Measurements from ENCODE around the gene CA4.
"Not testable (repeated sequence)": the region's sequence is repeated elsewhere in the genome, so short reads cannot be mapped to it uniquely, and the experiment has no call there.

The CA4 gene

DNA sequence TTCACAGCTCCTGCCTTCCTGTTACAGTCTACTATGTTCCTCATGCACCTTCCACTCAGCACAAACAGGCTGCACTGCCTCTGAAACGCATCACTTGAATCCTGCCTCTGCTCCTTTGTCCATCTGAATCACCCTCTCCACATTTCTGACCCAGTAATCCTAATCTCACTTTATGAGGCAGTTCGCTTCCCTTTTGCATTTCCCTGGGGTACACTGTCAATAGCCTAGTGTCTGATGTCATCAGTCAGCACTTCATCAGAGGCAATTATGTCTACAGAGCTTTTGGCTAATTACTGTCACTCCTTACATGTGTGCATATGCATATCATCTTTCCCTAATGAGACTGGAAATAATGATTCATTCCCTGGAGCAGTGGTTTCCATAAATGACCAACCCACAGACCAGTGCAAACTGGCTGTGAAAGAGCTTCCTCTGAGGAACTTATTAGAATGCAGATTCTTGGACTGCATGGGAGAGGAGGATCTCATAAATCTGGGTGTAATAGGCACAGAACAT, 23.6 kb downstream of the CA4 start:
- Histone ChIP-seq H3K23ac (ENCODE audit: low read depth, low read length, poor library complexity) (no peak overlapping the region), H3K36me3 (replicated peaks in 1 of 2; ENCODE audit: control insufficient read depth in 2 of 2, insufficient read depth in 2 of 2, low read length in 2 of 2) (peaks cover 3 to 6% of the 10 kb centered on the region in 2 donors), H3K4me2 (ENCODE audit: insufficient read depth, low read length, poor library complexity, severe bottlenecking) (no peak overlapping the region), H2BK15ac (ENCODE audit: low read length) (no peak overlapping the region), H3K14ac (ENCODE audit: low read length) (no peak overlapping the region), H3K79me1 (ENCODE audit: low read depth, low read length) (no peaks in the 10 kb centered on the region), H3K18ac (ENCODE audit: low read length) (no peak overlapping the region), H2BK120ac (ENCODE audit: low read depth, low read length) (no peak overlapping the region), H3K4me1 (ENCODE audit: control insufficient read depth in 2 of 2, insufficient read depth in 1 of 2, low read depth in 1 of 2, low read length in 2 of 2) (peaks cover 9 to 10% of the 10 kb centered on the region in 2 donors), H3K4ac (ENCODE audit: low read length) (no peak overlapping the region), H2BK12ac (ENCODE audit: low read length) (no peak overlapping the region), H3K9ac (ENCODE audit: low read depth, low read length, poor library complexity) (no peak overlapping the region), H4K91ac (ENCODE audit: low read depth, low read length, poor library complexity) (no peak overlapping the region), H3K4me3 (ENCODE audit: low read length in 2 of 2) (no peak overlapping the region), H3K27ac (replicated peaks; ENCODE audit: low read length) (no peak overlapping the region), H3K27me3 (ENCODE audit: control insufficient read depth in 3 of 3, insufficient read depth in 3 of 3, low read depth in 1 of 3, low read length in 3 of 3) (no peaks in the 10 kb centered on the region), H2AK5ac (ENCODE audit: low read depth, low read length) (no peak overlapping the region), H2AFZ (ENCODE audit: low read length) (no peak overlapping the region), H2BK5ac (ENCODE audit: low read length) (no peak overlapping the region), H4K8ac (ENCODE audit: low read depth, low read length) (no peak overlapping the region), H3K9me3 (replicated peaks in 1 of 2; ENCODE audit: control insufficient read depth in 2 of 2, insufficient read depth in 1 of 2, low read depth in 1 of 2, low read length in 2 of 2) (no peaks in the 10 kb centered on the region)
- no CpG with 5 or more reads among the region's 2 CpGs for WGBS, 2 donors (ENCODE audit: extremely low coverage in 2 of 2, insufficient read length in 2 of 2, insufficient replicate concordance in 1 of 2)
- DNase-seq (ENCODE audit: low spot score), result no peak

DNA sequence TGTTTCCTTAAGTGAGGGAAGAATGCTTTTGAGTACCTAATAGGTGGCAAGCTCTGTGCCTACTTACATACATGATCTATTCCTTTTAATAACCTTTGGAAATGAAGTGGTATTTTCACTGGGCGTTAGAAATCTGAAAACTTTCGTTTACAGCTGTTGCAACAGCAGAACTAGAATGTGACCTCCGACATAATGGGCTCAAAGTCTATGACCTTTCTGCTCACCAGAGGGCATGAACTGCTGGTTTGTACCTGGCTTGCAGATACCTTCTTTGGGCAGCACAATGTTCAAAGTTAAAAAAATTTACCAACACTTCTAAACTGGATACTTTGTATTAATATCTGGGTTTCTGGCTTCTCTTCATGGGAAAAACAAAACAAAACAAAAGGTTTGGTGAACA, 24.3 kb downstream of the CA4 start:
- Histone ChIP-seq H2BK12ac (ENCODE audit: low read length) (no peak overlapping the region), H3K23ac (ENCODE audit: low read depth, low read length, poor library complexity) (no peak overlapping the region), H2BK120ac (ENCODE audit: low read depth, low read length) (no peak overlapping the region), H2BK5ac (ENCODE audit: low read length) (no peak overlapping the region), H3K4me3 (ENCODE audit: low read length in 2 of 2) (no peak overlapping the region), H3K79me1 (ENCODE audit: low read depth, low read length) (no peaks in the 10 kb centered on the region), H3K14ac (ENCODE audit: low read length) (no peak overlapping the region), H3K27ac (replicated peaks; ENCODE audit: low read length) (no peak overlapping the region), H2AFZ (ENCODE audit: low read length) (no peak overlapping the region), H3K27me3 (ENCODE audit: control insufficient read depth in 3 of 3, insufficient read depth in 3 of 3, low read depth in 1 of 3, low read length in 3 of 3) (no peaks in the 10 kb centered on the region), H2AK5ac (ENCODE audit: low read depth, low read length) (no peak overlapping the region), H2BK15ac (ENCODE audit: low read length) (no peak overlapping the region), H4K8ac (ENCODE audit: low read depth, low read length) (no peak overlapping the region), H4K91ac (ENCODE audit: low read depth, low read length, poor library complexity) (no peak overlapping the region), H3K9me3 (replicated peaks in 1 of 2; ENCODE audit: control insufficient read depth in 2 of 2, insufficient read depth in 1 of 2, low read depth in 1 of 2, low read length in 2 of 2) (no peaks in the 10 kb centered on the region), H3K36me3 (replicated peaks in 1 of 2; ENCODE audit: control insufficient read depth in 2 of 2, insufficient read depth in 2 of 2, low read length in 2 of 2) (peaks cover 4 to 12% of the 10 kb centered on the region in 2 donors), H3K4ac (ENCODE audit: low read length) (no peak overlapping the region), H3K4me1 (ENCODE audit: control insufficient read depth in 2 of 2, insufficient read depth in 1 of 2, low read depth in 1 of 2, low read length in 2 of 2) (peaks cover 7 to 10% of the 10 kb centered on the region in 2 donors), H3K9ac (ENCODE audit: low read depth, low read length, poor library complexity) (no peak overlapping the region), H3K4me2 (ENCODE audit: insufficient read depth, low read length, poor library complexity, severe bottlenecking) (no peak overlapping the region), H3K18ac (ENCODE audit: low read length) (no peak overlapping the region)
- no peak for DNase-seq (ENCODE audit: low spot score)
- no CpG with 5 or more reads among the region's 3 CpGs for WGBS, 2 donors (ENCODE audit: extremely low coverage in 2 of 2, insufficient read length in 2 of 2, insufficient replicate concordance in 1 of 2)

DNA sequence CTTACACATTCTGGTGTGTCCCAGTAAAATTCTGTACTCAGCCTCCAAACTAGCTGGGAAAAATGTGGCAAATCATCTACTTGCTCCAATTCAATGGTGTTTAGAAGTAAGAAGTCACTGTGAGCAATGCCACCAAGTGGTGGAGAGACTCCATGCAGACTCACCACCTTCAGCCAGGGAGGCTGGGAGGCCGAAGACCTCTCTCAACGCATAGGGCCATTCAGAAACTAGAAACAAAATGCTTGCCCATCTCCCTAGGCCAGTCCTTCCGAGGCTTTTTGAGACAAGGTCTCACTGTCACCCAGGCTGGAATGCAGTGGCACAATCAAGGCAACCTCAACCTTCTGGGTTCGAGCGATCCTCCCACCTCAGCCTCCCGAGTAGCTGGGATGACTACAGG, 25.0 kb downstream of the CA4 start:
- not testable (repeated sequence) for H3K27ac ChIP-seq (replicated peaks; ENCODE audit: low read length); H3K4me3 ChIP-seq (ENCODE audit: low read length in 2 of 2); H3K4ac ChIP-seq (ENCODE audit: low read length); H3K79me1 ChIP-seq (ENCODE audit: low read depth, low read length); H3K18ac ChIP-seq (ENCODE audit: low read length); H2AFZ ChIP-seq (ENCODE audit: low read length); H3K23ac ChIP-seq (ENCODE audit: low read depth, low read length, poor library complexity); H2BK15ac ChIP-seq (ENCODE audit: low read length); H2BK12ac ChIP-seq (ENCODE audit: low read length); H2AK5ac ChIP-seq (ENCODE audit: low read depth, low read length); H3K14ac ChIP-seq (ENCODE audit: low read length); H3K27me3 ChIP-seq (ENCODE audit: control insufficient read depth in 3 of 3, insufficient read depth in 3 of 3, low read depth in 1 of 3, low read length in 3 of 3); DNase-seq (ENCODE audit: low spot score); H2BK120ac ChIP-seq (ENCODE audit: low read depth, low read length); H4K8ac ChIP-seq (ENCODE audit: low read depth, low read length); H3K9ac ChIP-seq (ENCODE audit: low read depth, low read length, poor library complexity); H3K4me1 ChIP-seq (ENCODE audit: control insufficient read depth in 2 of 2, insufficient read depth in 1 of 2, low read depth in 1 of 2, low read length in 2 of 2); H4K91ac ChIP-seq (ENCODE audit: low read depth, low read length, poor library complexity); H3K9me3 ChIP-seq (replicated peaks in 1 of 2; ENCODE audit: control insufficient read depth in 2 of 2, insufficient read depth in 1 of 2, low read depth in 1 of 2, low read length in 2 of 2); H3K4me2 ChIP-seq (ENCODE audit: insufficient read depth, low read length, poor library complexity, severe bottlenecking); H2BK5ac ChIP-seq (ENCODE audit: low read length)
- peaks cover 4 to 16% of the 10 kb centered on the region in 2 donors for H3K36me3 ChIP-seq (replicated peaks in 1 of 2; ENCODE audit: control insufficient read depth in 2 of 2, insufficient read depth in 2 of 2, low read length in 2 of 2)
- WGBS, 2 donors (ENCODE audit: extremely low coverage in 2 of 2, insufficient read length in 2 of 2, insufficient replicate concordance in 1 of 2), result no CpG with 5 or more reads among the region's 6 CpGs

DNA sequence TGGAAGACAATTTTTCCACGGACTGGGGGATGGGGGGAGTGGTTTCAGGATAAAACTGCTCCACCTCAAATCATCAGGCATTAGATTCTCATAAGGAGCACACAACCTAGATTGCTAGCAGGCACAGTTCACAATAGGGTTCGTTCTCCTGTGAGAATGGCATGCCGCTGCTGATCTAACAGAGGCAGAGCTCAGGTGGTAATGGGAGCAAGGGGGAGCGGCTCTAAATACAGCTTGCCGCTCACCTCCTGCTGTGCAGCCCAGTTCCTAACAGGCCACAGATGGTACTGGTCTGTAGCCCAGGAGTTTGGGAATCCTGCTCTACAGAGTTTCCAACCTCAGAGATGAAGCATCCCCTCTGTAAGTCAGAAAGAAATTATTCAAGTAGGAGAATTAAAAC, 27.0 kb downstream of the CA4 start:
- not testable (repeated sequence) for H3K18ac ChIP-seq (ENCODE audit: low read length); H2BK120ac ChIP-seq (ENCODE audit: low read depth, low read length); H2BK5ac ChIP-seq (ENCODE audit: low read length); H3K4me1 ChIP-seq (ENCODE audit: control insufficient read depth in 2 of 2, insufficient read depth in 1 of 2, low read depth in 1 of 2, low read length in 2 of 2); H2BK12ac ChIP-seq (ENCODE audit: low read length); H3K27me3 ChIP-seq (ENCODE audit: control insufficient read depth in 3 of 3, insufficient read depth in 3 of 3, low read depth in 1 of 3, low read length in 3 of 3); H3K14ac ChIP-seq (ENCODE audit: low read length); H3K9ac ChIP-seq (ENCODE audit: low read depth, low read length, poor library complexity); H2AFZ ChIP-seq (ENCODE audit: low read length); H3K23ac ChIP-seq (ENCODE audit: low read depth, low read length, poor library complexity); H3K4me3 ChIP-seq (ENCODE audit: low read length in 2 of 2); H4K91ac ChIP-seq (ENCODE audit: low read depth, low read length, poor library complexity); H3K4ac ChIP-seq (ENCODE audit: low read length); H3K27ac ChIP-seq (replicated peaks; ENCODE audit: low read length); DNase-seq (ENCODE audit: low spot score); H3K79me1 ChIP-seq (ENCODE audit: low read depth, low read length); H4K8ac ChIP-seq (ENCODE audit: low read depth, low read length); H2BK15ac ChIP-seq (ENCODE audit: low read length); H3K9me3 ChIP-seq (replicated peaks in 1 of 2; ENCODE audit: control insufficient read depth in 2 of 2, insufficient read depth in 1 of 2, low read depth in 1 of 2, low read length in 2 of 2); H3K4me2 ChIP-seq (ENCODE audit: insufficient read depth, low read length, poor library complexity, severe bottlenecking); H2AK5ac ChIP-seq (ENCODE audit: low read depth, low read length)
- no CpG with 5 or more reads among the region's 5 CpGs for WGBS, 2 donors (ENCODE audit: extremely low coverage in 2 of 2, insufficient read length in 2 of 2, insufficient replicate concordance in 1 of 2)
- H3K36me3 ChIP-seq (replicated peaks in 1 of 2; ENCODE audit: control insufficient read depth in 2 of 2, insufficient read depth in 2 of 2, low read length in 2 of 2), result peaks cover 4 to 31% of the 10 kb centered on the region in 2 donors
